DMS79 (cell line): ENCODE results near the gene FAIM2.

ENCODE experiments used
- DNase-seq: peaks from one replicate; lab custom pipeline; 2025; lab: John Stamatoyannopoulos, UW

FAIM2 gene

DNA sequence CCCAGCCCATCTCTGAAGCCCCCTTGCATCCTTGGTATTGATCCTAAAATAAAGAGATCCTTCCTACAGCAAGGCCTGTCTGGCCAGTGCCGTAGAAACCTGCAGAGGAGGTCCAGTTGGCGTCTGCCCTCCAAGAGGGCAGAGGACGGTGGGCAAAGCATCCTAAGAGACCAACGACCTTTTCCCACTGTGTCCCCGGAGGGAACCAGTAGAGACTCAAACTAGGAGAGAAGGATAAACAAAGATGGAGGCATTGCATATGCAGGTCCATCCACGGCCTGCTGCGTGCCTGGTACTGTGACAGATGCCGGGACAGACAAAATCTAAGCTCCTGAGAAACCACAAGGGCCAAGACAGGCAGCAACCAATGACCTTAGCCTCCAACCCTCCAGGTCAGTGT, 79.3 kb downstream of the FAIM2 start:
- DNase-seq: no peak

DNA sequence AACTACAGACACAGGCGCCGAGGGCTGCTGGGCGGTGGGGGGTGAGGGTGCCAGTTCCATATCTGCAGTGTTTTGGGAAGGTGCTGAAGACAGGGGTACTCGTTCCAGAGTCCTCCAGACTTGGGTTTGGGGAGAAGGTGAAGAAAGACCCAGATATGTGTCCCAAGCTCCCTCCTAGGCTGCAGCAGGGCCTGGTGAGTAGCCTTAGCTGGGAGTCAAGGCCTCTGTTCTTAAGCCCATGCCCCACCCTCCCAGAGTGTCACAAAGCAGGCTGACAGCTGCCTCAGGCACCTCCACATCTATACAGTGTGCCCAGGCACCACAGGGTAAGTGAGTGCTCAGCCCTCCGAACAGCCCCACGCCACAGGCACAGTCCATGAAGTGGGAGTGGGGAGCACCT, 79.7 kb downstream of the FAIM2 start:
- DNase-seq: no peak

DNA sequence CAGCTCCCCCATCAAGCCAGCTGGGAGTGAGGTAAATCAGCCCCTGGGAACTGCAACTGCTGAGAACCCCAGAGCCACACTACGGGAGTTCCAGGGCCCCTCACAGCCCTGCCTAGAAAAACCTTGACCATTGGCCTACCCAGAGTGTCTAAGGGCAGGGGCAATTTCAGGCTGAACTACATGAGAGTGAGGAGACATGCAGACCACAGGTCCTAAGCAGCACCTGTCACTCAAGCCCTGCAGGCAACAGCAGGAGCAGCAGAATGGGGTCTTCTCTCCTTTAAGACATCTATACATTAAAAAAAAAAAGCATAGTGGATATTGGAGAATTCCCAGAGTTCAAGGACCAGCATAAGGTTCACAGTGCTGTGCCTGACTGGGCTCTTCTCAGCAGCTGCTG, 80.3 kb downstream of the FAIM2 start:
- DNase-seq: no peak

DNA sequence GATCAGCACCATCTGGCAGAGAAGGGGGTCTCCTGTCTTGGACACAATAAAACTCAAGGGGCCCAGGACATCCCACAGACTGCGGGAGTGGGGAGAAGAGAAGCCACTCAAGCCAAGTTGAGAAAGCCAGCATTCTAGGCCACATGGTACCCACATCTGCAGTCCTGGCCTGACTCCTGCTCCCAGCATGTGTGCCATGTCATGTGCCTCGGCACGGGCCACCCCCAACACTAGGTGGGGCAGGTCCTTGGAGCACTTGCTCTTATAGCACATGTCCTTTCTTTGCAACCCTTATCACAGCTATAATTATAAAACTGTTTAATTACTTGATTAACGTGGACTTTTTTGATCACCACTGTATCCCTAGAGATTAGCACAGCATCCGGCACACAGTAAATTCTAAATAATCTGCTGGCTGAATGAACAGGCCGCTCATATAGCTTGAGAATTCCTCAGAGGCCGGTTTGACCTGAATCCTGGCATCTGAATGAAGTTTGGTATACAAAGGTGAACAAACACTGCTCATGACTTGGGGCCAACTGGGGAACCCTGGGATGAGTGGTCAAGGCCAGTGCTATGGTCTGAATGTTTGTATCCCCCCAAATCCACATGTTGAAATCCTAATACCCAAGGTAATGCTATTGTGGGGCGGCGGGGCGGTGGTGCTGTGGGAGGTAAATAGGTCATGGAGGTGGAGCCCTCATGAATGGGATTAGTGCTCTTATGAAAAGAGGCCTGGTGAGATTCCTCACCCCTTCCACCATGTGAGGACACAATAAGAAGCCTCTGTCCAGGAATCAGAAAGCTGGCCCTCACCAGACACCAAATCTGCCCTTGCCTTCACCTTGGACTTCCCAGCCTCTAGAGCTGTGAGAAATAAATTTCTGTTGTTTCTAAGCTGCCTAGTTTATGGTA, 82.1 kb downstream of the FAIM2 start:
- no peak for DNase-seq

DNA sequence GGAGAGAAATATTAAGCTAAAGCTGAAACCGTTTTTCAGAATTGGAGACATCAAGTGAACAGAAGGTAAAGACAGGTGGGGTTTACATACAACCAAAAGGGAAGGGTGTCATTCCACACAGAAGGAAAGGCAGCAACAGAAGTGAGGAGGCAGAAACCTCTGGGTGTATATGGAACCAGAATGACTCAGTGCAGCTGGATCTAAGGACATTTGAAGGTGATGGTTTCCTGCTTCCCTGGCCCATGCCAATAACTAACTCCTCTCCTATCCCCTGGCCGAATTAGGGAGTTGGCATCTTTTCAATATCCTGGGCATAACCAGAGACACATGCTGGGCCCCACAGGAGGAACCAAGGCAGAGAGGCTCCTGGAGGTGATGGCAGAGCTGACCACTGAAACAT, 83.9 kb downstream of the FAIM2 start:
- DNase-seq: no peak

DNA sequence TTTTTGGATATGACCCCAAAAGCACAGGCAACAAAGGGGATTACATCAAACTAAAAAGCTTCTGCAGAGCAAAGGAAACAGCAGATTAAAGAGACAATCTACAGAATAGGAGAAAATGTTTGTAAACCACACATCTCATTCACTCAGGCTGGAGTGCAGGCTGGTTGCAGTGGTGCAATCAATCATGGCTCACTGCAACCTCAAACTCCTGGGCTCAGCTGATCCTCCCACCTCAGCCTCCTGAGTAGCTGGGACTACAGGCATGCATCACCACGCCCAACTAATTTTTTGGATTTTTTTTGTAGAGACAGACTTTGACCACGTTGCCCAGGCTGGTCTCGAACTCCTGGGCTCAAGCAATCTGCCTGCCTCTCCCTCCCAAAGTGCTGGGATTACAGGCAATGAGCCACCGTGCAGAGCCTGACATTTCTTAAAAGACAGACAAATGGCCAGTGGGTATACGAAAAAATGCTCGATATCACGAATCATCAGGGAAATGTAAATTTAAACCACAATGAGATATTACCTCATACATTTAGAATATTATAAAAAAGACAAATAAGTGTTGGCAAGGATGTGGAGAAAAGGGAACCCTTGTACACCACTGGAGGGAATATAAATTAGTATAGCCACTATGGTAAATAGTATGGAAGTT, 85.3 kb downstream of the FAIM2 start:
- no peak for DNase-seq
